ENCODE results near the gene TVP23B.
A peak's percentile ranks its signal among the peaks of the same experiment; 100 is the strongest.

TVP23B gene

GRCh38 chr17:18854956-18855355, 74.0 kb downstream of the TVP23B start:
- ChIA-PET CTCF (interaction anchor here (0.7 to 1.1 kb wide), 2 partner anchors 27 to 229 kb away, joined by 3 to 5 read pairs; no protein-coding TSS in a partner anchor), POLR2A (interaction anchor here (1.4 kb wide), 1 partner anchor 10 kb away, joined by 5 read pairs; no protein-coding TSS in a partner anchor)
- H3K36me3 ChIP-seq (ENCODE audit: control insufficient read depth in 2 of 2, insufficient read depth in 1 of 2, low read length in 2 of 2): peaks cover 0 to 5% of the 10 kb centered on the region in 2 experiments; a peak in 1 of 3 replicates
- TF ChIP-seq ZNF600 (tag by site-specific recombination; IDR thresholded peaks at IDR 0.05): no peak
- TF ChIP-seq ZSCAN4 (tag by site-specific recombination; IDR thresholded peaks at IDR 0.05): no peak
- TF ChIP-seq YY2 (tag by site-specific recombination; IDR thresholded peaks at IDR 0.05): no peak
- TF ChIP-seq ZSCAN23 (tag by site-specific recombination; IDR thresholded peaks at IDR 0.05): no peak
- no peak for TF ChIP-seq ZNF518A (tag by site-specific recombination; conservative IDR thresholded peaks at IDR 0.05; ENCODE audit: low read depth)
- no peak for TF ChIP-seq HOXC10 (CRISPR knock-in tag; IDR thresholded peaks at IDR 0.05)
- no peak for TF ChIP-seq ZNF184 (tag by site-specific recombination; IDR thresholded peaks at IDR 0.05)
- no peak for TF ChIP-seq ZBTB8A (tag by site-specific recombination; IDR thresholded peaks at IDR 0.05)
- TF ChIP-seq ZNF19 (tag by site-specific recombination; IDR thresholded peaks at IDR 0.05; ENCODE audit: low read depth): no peak
- TF ChIP-seq PRDM4 (tag by site-specific recombination; IDR thresholded peaks at IDR 0.05): no peak
- TF ChIP-seq PATZ1 (tag by site-specific recombination; IDR thresholded peaks at IDR 0.05): no peak
- TF ChIP-seq TSHZ1 (tag by site-specific recombination; IDR thresholded peaks at IDR 0.05; ENCODE audit: borderline replicate concordance): no peak
- no peak for TF ChIP-seq REPIN1 (tag by site-specific recombination; IDR thresholded peaks at IDR 0.05; ENCODE audit: low read depth)
- no peak for TF ChIP-seq BCL11A (tag by site-specific recombination; IDR thresholded peaks at IDR 0.05; ENCODE audit: low read depth)
- TF ChIP-seq ZFP69B (tag by site-specific recombination; IDR thresholded peaks at IDR 0.05): no peak
- no peak for TF ChIP-seq ZNF292 (tag by site-specific recombination; IDR thresholded peaks at IDR 0.05; ENCODE audit: borderline replicate concordance, low read depth)
- TF ChIP-seq ZXDB (tag by site-specific recombination; IDR thresholded peaks at IDR 0.05): no peak
- TF ChIP-seq ZNF677 (tag by site-specific recombination; IDR thresholded peaks at IDR 0.05): no peak
- no peak overlapping the region for H3K4me3 ChIP-seq (ENCODE audit: low read depth, low read length)
- H3K4me1 ChIP-seq (ENCODE audit: control insufficient read depth, insufficient read depth, low read length): peaks cover 6% of the 10 kb centered on the region; the same call in 1 of the 2 replicates
- H3K9me3 ChIP-seq (ENCODE audit: control insufficient read depth, insufficient read depth, low read depth, low read length): no peaks in the 10 kb centered on the region
- H3K27ac ChIP-seq (ENCODE audit: extremely low read depth, low read depth, low read length): peak overlapping the region; percentile 56; the same call in 1 of the 2 replicates
